K562 (cell line): ENCODE results near the gene RAP1A. TPM values are rescaled to one million over a fixed set of nuclear protein-coding genes. Genes with fewer than 3 reads are reported as not detected.

Experiments
- ATAC-seq: fragments of 200-7000 bp; cut with Tn5 transposase; 3 replicates; pipeline ENCODE4 v1.9.1; 2020; ENCODE audit warnings: moderate library complexity
- BruUV-seq: library from RNA; stranded (reverse); fragments of 400-500 nt; replicated peaks from 2 replicates; lab custom pipeline; 2021; lab: Mats Ljungman, UMichigan
- CTCF ChIA-PET: fragments of 300-600 bp; formaldehyde crosslinking; extraction: SDS; loops from one replicate; lab custom pipeline; 2021; ENCODE audit warnings: low intra/inter-chr PET ratio; lab: Yijun Ruan, JAX
- POLR2A ChIA-PET: fragments of 300-600, 350-650 bp; sonication (Branson Sonifier 250); formaldehyde crosslinking; extraction: SDS; loops from one replicate; lab custom pipeline; 2021; ENCODE audit warnings: antibody characterized with exemption, inconsistent platforms; lab: Yijun Ruan, JAX
- DNase-seq, 4 experiments: peaks; one replicate each; pipeline versions ENCODE4 v3.0.0 to v3.0.0-alpha.2; 2011 to 2018; ENCODE audit warnings: low spot score in 3 of 4, mixed read lengths in 3 of 4; ENCODE audit errors: extremely low read depth in 1 of 4
- FAIRE-seq: peaks from 2 replicates; lab custom pipeline; 2011; peaks lifted over from hg19 to GRCh38; lab: Jason Lieb, UNC
- H2AFZ ChIP-seq: 2 replicates; pipeline ENCODE4 v1.6.0; 2011; ENCODE audit warnings: low read depth, low read length, control low read depth, inconsistent platforms
- H3K27ac ChIP-seq: fragments of 200-600 bp; 3 replicates; pipeline ENCODE4 v1.8.0; 2011; ENCODE audit warnings: low read depth, mild to moderate bottlenecking, control low read depth, inconsistent platforms, low read length, moderate library complexity, mixed read lengths; ENCODE audit errors: extremely low read depth
- H3K27me3 ChIP-seq, 2 experiments: fragments of 300-600 bp in 1 of 2; 2 replicates in 1 of 2; 3 replicates in 1 of 2; pipeline versions ENCODE4 v1.6.0 to v1.8.0; 2011; ENCODE audit warnings: inconsistent platforms in 2 of 2, low read length in 2 of 2, mild to moderate bottlenecking in 1 of 2, mixed read lengths in 1 of 2, moderate library complexity in 1 of 2; ENCODE audit not compliant: control insufficient read depth in 2 of 2, insufficient read depth in 2 of 2
- H3K36me3 ChIP-seq: fragments of 300-600 bp; 3 replicates; pipeline ENCODE4 v1.8.0; 2011; ENCODE audit warnings: mild to moderate bottlenecking, low read length, inconsistent platforms; ENCODE audit not compliant: control insufficient read depth, insufficient read depth
- H3K4me1 ChIP-seq, 2 experiments: fragments of 200-600 bp in 1 of 2; replicated peaks in 1 of 2; 2 replicates in 1 of 2; 3 replicates in 1 of 2; pipeline versions ENCODE4 v1.5.1 to v1.8.0; 2011; ENCODE audit warnings: inconsistent platforms in 2 of 2, low read length in 2 of 2, mild to moderate bottlenecking in 1 of 2, mixed read lengths in 1 of 2, moderate library complexity in 1 of 2; ENCODE audit not compliant: control insufficient read depth in 2 of 2, insufficient read depth in 2 of 2
- H3K4me2 ChIP-seq: 2 replicates; pipeline ENCODE4 v1.6.1; 2011; ENCODE audit warnings: low read length, control low read depth, inconsistent platforms, mixed read lengths; ENCODE audit not compliant: insufficient read depth
- H3K4me3 ChIP-seq: fragments of 200-600 bp; sonication (generic), shearing (Covaris generic); 2 replicates; pipeline ENCODE4 v1.5.1; 2016; ENCODE audit warnings: control low read depth, inconsistent platforms
- H3K79me2 ChIP-seq: fragments of 200-600 bp; 3 replicates; pipeline ENCODE4 v1.8.0; 2011; ENCODE audit warnings: low read length, inconsistent platforms; ENCODE audit not compliant: control insufficient read depth, insufficient read depth
- H3K9ac ChIP-seq, 2 experiments: 2 replicates each; pipeline versions ENCODE4 v1.6.0 to v1.6.1; 2011; ENCODE audit warnings: low read depth in 2 of 2, low read length in 2 of 2, control low read depth in 1 of 2, inconsistent platforms in 1 of 2, mild to moderate bottlenecking in 1 of 2, mixed read lengths in 1 of 2; ENCODE audit not compliant: insufficient read depth in 1 of 2
- H3K9me1 ChIP-seq: one replicate; pipeline ENCODE4 v1.6.0; 2011; ENCODE audit warnings: inconsistent platforms, mild to moderate bottlenecking, low read length, moderate library complexity; ENCODE audit not compliant: control insufficient read depth, insufficient read depth
- H3K9me3 ChIP-seq: replicated peaks from 2 replicates; pipeline ENCODE4 v1.5.1; 2011; ENCODE audit warnings: low read depth, low read length, inconsistent platforms; ENCODE audit not compliant: control insufficient read depth, insufficient read depth
- H4K20me1 ChIP-seq: replicated peaks from 2 replicates; pipeline ENCODE4 v1.6.1; 2011; ENCODE audit warnings: low read length, inconsistent platforms, mixed read lengths; ENCODE audit not compliant: control insufficient read depth, insufficient read depth
- ELF4 ChIP-seq: fragments of 450-650 bp; formaldehyde crosslinking; IDR thresholded peaks from 2 replicates; pipeline ENCODE4 v1.4.0; 2022; ENCODE audit warnings: missing genetic modification characterization
- GTF2F1 ChIP-seq: IDR thresholded peaks from 2 replicates; pipeline ENCODE4 v1.6.1; 2011; ENCODE audit warnings: low read depth, low read length, improper control_type of control experiment
- KAT8 ChIP-seq: fragments of 450-650 bp; IDR thresholded peaks from 2 replicates; pipeline ENCODE4 v1.6.1; 2016; ENCODE audit warnings: low read depth, mild to moderate bottlenecking
- MEIS2 ChIP-seq: fragments of 450-650 bp; IDR thresholded peaks from 2 replicates; pipeline ENCODE4 v1.6.1; 2014; ENCODE audit warnings: mild to moderate bottlenecking; ENCODE audit not compliant: partially characterized antibody
- MYBL2 ChIP-seq, 2 experiments: fragments of 450-650 bp in 1 of 2; sonication (generic) in 1 of 2; formaldehyde crosslinking in 1 of 2; IDR thresholded peaks; 2 replicates each; pipeline versions ENCODE4 v1.6.1 to v1.8.1; 2017 to 2022; ENCODE audit warnings: borderline replicate concordance in 1 of 2, inconsistent platforms in 1 of 2, low read depth in 1 of 2, mild to moderate bottlenecking in 1 of 2, missing genetic modification reagents in 1 of 2, moderate library complexity in 1 of 2
- NFE2 ChIP-seq: IDR thresholded peaks from 2 replicates; pipeline ENCODE4 v1.6.1; 2014; ENCODE audit warnings: antibody characterized with exemption, low read depth
- SMAD3 ChIP-seq: fragments of 450-650 bp; formaldehyde crosslinking; conservative IDR thresholded peaks from 2 replicates; pipeline ENCODE4 v1.4.0; 2020; ENCODE audit warnings: mild to moderate bottlenecking
- TAF9B ChIP-seq: fragments of 450-650 bp; IDR thresholded peaks from 2 replicates; pipeline ENCODE4 v1.6.1; 2018; ENCODE audit warnings: mild to moderate bottlenecking; ENCODE audit not compliant: partially characterized antibody
- ZBTB11 ChIP-seq, 3 experiments: fragments of 200-800 bp in 1 of 3; fragments of 250-450 bp in 1 of 3; fragments of 450-650 bp in 1 of 3; sonication (Bioruptor Pico) in 1 of 3; sonication (Bioruptor generic) in 1 of 3; formaldehyde crosslinking in 1 of 3; IDR thresholded peaks; 2 replicates each; pipeline versions ENCODE4 v1.6.1 to v1.8.0; 2016 to 2022; ENCODE audit warnings: mild to moderate bottlenecking in 2 of 3, missing genetic modification characterization in 2 of 3, missing compliant biosample characterization in 1 of 3, moderate library complexity in 1 of 3
- ZNF165 ChIP-seq: fragments of 250-450 bp; sonication (Bioruptor Pico); IDR thresholded peaks from 2 replicates; pipeline ENCODE4 v1.4.0; 2020; ENCODE audit warnings: borderline replicate concordance
- ZNF280B ChIP-seq: fragments of 250-450 bp; sonication (Bioruptor Pico); IDR thresholded peaks from 2 replicates; pipeline ENCODE4 v1.5.1; 2021; ENCODE audit warnings: mild to moderate bottlenecking
- ZNF507 ChIP-seq: conservative IDR thresholded peaks from 2 replicates; pipeline ENCODE4 v1.6.1; 2017; ENCODE audit warnings: missing genetic modification characterization, missing compliant biosample characterization
- ZNF511 ChIP-seq: sonication (generic); formaldehyde crosslinking; IDR thresholded peaks from 2 replicates; pipeline ENCODE4 v1.8.0; 2022; ENCODE audit warnings: mild to moderate bottlenecking, missing genetic modification reagents
- in situ Hi-C: fragments of 300-500 bp; cut with MboI; formaldehyde crosslinking; loops from 4 replicates; pipeline ENCODE4 v1.15.0; 2018; ENCODE audit warnings: inconsistent platforms, mixed read lengths
- intact Hi-C: fragments of 100-400 bp; cut with micrococcal nuclease; formaldehyde crosslinking; loops from 2 replicates; pipeline ENCODE4 v1.14.2; 2022
- polyA plus RNA-seq, 8 experiments: library from polyadenylated mRNA; depleted of rRNA in 4 of 8; stranded (reverse) in 5 of 8; unstranded in 3 of 8; fragments of >200 nt; fragmentation: Nextera tagmentation in 2 of 8; fragmentation: Illumina TruSeq in 1 of 8; extraction: Ambion mirVana in 2 of 8; extraction: Trizol in 1 of 8; gene quantifications; 2 replicates each; pipeline versions ENCODE4 v1.2.1 to v1.2.3, GENCODE V29; 2011 to 2014; ENCODE audit warnings: inconsistent platforms in 1 of 8, missing spikeins in 1 of 8
- total RNA-seq, 7 experiments: library from RNA; depleted of rRNA in 6 of 7; stranded (reverse); fragments of >200 nt in 6 of 7; fragmentation: Illumina TruSeq in 2 of 7; extraction: Trizol in 2 of 7; gene quantifications; 2 replicates each; pipeline versions ENCODE4 v1.2.1 to v1.2.3, GENCODE V29; 2011 to 2021; ENCODE audit warnings: low replicate concordance in 1 of 7
- TF ChIP-seq, protein P1 (sequence below): sonication (generic); IDR thresholded peaks from 2 replicates; pipeline ENCODE4 v1.6.1; 2016
- TF ChIP-seq, protein P2 (sequence below): fragments of 450-650 bp; IDR thresholded peaks from 2 replicates; pipeline ENCODE4 v1.6.1; 2016

The RAP1A gene
- total and polyA plus RNA-seq, 9 of the 15 experiments (the other 6 are each of a cell fraction or from before 2014, with no cell fraction given) = 13.4 to 86.2 (median 32.5) TPM

GRCh38 chr1:111671852-111672251 is 52.3 kb downstream of the RAP1A start:
- in situ Hi-C loops (no loop called here), intact Hi-C loops (no loop called here)
- FAIRE-seq = no peak
- Histone ChIP-seq H3K4me3 (no peak overlapping the region), H2AFZ (no peak overlapping the region), H3K27ac (no peak overlapping the region), H3K79me2 (peaks cover 74% of the 10 kb centered on the region), H4K20me1 (no peaks in the 10 kb centered on the region), H3K4me1 (peaks cover 8 to 22% of the 10 kb centered on the region in 2 experiments), H3K9me3 (peaks cover 4% of the 10 kb centered on the region), H3K9ac (no peak overlapping the region), H3K4me2 (no peak overlapping the region), H3K9me1 (no peaks in the 10 kb centered on the region), H3K27me3 (no peaks in the 10 kb centered on the region), H3K36me3 (peaks cover 11% of the 10 kb centered on the region; the same call in 2 of the 3 replicates)
- BruUV-seq = no TSS peak
- DNase-seq = no peak
- ChIA-PET POLR2A (interaction anchor here (0.8 to 1.3 kb wide), 2 partner anchors 8 to 168 kb away, joined by 3 to 5 read pairs; partner anchors contain the start of genes ADORA3 and TMIGD3), CTCF (no interaction called here)
- no peak for ATAC-seq
- TF ChIP-seq SMAD3 (CRISPR knock-in tag) (no peak), ZNF165 (CRISPR knock-in tag) (no peak), ELF4 (CRISPR knock-in tag) (no peak), ZNF511 (CRISPR knock-in tag) (no peak), TAF9B (peak; percentile 13), MEIS2 (peak; percentile 75), KAT8 (no peak), ZNF280B (CRISPR knock-in tag) (no peak), GTF2F1 (no peak), ZBTB11 (CRISPR knock-in tag; IDR thresholded peaks at IDR 0.05) (no peak), NFE2 (no peak), MYBL2 (IDR thresholded peaks at IDR 0.05; ENCODE audit: low read depth) (no peak), MYBL2 (CRISPR knock-in tag; IDR thresholded peaks at IDR 0.05; ENCODE audit: borderline replicate concordance) (no peak), ZNF507 (tag) (no peak)
- TF ChIP-seq, protein P1, sequence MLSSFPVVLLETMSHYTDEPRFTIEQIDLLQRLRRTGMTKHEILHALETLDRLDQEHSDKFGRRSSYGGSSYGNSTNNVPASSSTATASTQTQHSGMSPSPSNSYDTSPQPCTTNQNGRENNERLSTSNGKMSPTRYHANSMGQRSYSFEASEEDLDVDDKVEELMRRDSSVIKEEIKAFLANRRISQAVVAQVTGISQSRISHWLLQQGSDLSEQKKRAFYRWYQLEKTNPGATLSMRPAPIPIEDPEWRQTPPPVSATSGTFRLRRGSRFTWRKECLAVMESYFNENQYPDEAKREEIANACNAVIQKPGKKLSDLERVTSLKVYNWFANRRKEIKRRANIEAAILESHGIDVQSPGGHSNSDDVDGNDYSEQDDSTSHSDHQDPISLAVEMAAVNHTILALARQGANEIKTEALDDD = no peak
- TF ChIP-seq, protein P2, sequence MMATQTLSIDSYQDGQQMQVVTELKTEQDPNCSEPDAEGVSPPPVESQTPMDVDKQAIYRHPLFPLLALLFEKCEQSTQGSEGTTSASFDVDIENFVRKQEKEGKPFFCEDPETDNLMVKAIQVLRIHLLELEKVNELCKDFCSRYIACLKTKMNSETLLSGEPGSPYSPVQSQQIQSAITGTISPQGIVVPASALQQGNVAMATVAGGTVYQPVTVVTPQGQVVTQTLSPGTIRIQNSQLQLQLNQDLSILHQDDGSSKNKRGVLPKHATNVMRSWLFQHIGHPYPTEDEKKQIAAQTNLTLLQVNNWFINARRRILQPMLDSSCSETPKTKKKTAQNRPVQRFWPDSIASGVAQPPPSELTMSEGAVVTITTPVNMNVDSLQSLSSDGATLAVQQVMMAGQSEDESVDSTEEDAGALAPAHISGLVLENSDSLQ = peak; percentile 48; the same call in 1 of the 2 replicates
